Gastroesophageal sphincter (tissue), 4 donors: ENCODE measurements around the gene B3GAT1. TPM values are rescaled to one million over a fixed set of nuclear protein-coding genes. Genes with fewer than 3 reads are reported as not detected.

Source experiments
- ATAC-seq: fragments of 150-250 bp; one replicate; pipeline ENCODE4 v1.9.1; 2016; ENCODE audit warnings: mild to moderate bottlenecking, moderate library complexity
- H3K27ac ChIP-seq, 4 donors: fragments of 200-600 bp; sonication (generic) in 3 of 4; 1 replicate in 3 of 4; 2 replicates in 1 of 4; pipeline ENCODE4 v1.5.1; 2016 to 2019
- H3K27me3 ChIP-seq: fragments of 200-600 bp; sonication (generic); one replicate; pipeline ENCODE4 v1.5.1; 2019
- H3K36me3 ChIP-seq, 2 donors: fragments of 200-600 bp; sonication (generic); one replicate each; pipeline ENCODE4 v1.5.1; 2019; ENCODE audit warnings: control low read depth in 1 of 2
- H3K4me1 ChIP-seq, 3 donors: fragments of 200-600 bp; sonication (generic); 1 replicate in 2 of 3; 2 replicates in 1 of 3; pipeline ENCODE4 v1.5.1; 2016 to 2019; ENCODE audit warnings: control low read depth in 2 of 3
- H3K4me3 ChIP-seq, 2 donors: fragments of 200-600 bp; sonication (generic); one replicate each; pipeline ENCODE4 v1.5.1; 2019; ENCODE audit warnings: mild to moderate bottlenecking in 1 of 2, moderate library complexity in 1 of 2
- H3K9me3 ChIP-seq, 3 donors: fragments of 200-600 bp; sonication (generic); one replicate each; pipeline ENCODE4 v1.5.1; 2017 to 2019; ENCODE audit warnings: control low read depth in 2 of 3
- CTCF ChIP-seq, 4 experiments: fragments of 200-600 bp in 2 of 4; fragments of 450-650 bp in 2 of 4; sonication (generic) in 1 of 4; IDR thresholded peaks; one replicate each; pipeline ENCODE4 v1.5.1; 2017 to 2019; ENCODE audit warnings: antibody characterized with exemption in 4 of 4, mild to moderate bottlenecking in 2 of 4, moderate library complexity in 2 of 4
- EP300 ChIP-seq: sonication (generic); formaldehyde crosslinking; IDR thresholded peaks from one replicate; pipeline ENCODE4 v1.6.1; 2017; ENCODE audit warnings: antibody characterized with exemption, mild to moderate bottlenecking
- POLR2A ChIP-seq, 2 donors: fragments of 450-650 bp; IDR thresholded peaks; one replicate each; pipeline ENCODE4 v1.6.1; 2017; ENCODE audit warnings: antibody characterized with exemption in 2 of 2, mild to moderate bottlenecking in 2 of 2, moderate library complexity in 1 of 2
- POLR2AphosphoS5 ChIP-seq: sonication (generic); formaldehyde crosslinking; IDR thresholded peaks from one replicate; pipeline ENCODE4 v1.6.1; 2017; ENCODE audit warnings: antibody characterized with exemption
- WGBS, 2 donors: methylation state at CpG; one replicate each; pipeline ENCODE4 v1.1.5; 2018; ENCODE audit warnings: low coverage in 1 of 2; 5-methylcytosine and 5-hydroxymethylcytosine counted together
- total RNA-seq, 4 donors: library from RNA; depleted of rRNA; stranded (reverse); fragments of >200 nt; gene quantifications; one replicate each; pipeline ENCODE4 v1.1.0, GENCODE V29; 2016

B3GAT1 gene
- total RNA-seq, result under 1 TPM; 0.08 to 0.52 (median 0.29) TPM

GRCh38 chr11:134412203-134413042 lies at the start of gene B3GAT1:
Gene B3GAT1 (minus strand): TSS chr11:134412242. CDS start chr11:134387659, 24,583 bp downstream.
- H3K27me3 ChIP-seq, result peaks cover 92% of the 10 kb centered on the region
- WGBS, 2 donors, result 0% methylated on average over 2 to 3 of the region's 94 CpGs
- no peaks in the 10 kb centered on the region for H3K36me3 ChIP-seq
- no peak for TF ChIP-seq EP300
- TF ChIP-seq POLR2AphosphoS5, result no peak
- no peak for TF ChIP-seq POLR2A (IDR thresholded peaks at IDR 0.05)
- no peak for TF ChIP-seq CTCF (IDR thresholded peaks at IDR 0.05)
- H3K27ac ChIP-seq, result no peak within 1 kb of the TSS
- peak within 1 kb of the TSS; percentile 15 to 55 for H3K4me3 ChIP-seq
- no peaks in the 10 kb centered on the region for H3K9me3 ChIP-seq
- no peak for ATAC-seq
- H3K4me1 ChIP-seq, result peaks cover 0 to 27% (median 10%) of the 10 kb centered on the region in 3 donors

- Histone ChIP-seq H3K27ac (no peak overlapping the region), H3K9me3 (peaks cover 0 to 16% (median 0%) of the 10 kb centered on the region in 3 donors), H3K27me3 (peaks cover 49% of the 10 kb centered on the region), H3K4me1 (no peaks in the 10 kb centered on the region), H3K36me3 (no peaks in the 10 kb centered on the region), H3K4me3 (no peak overlapping the region)
- 44 to 67% methylated on average over 1 of the region's 1 CpG for WGBS, 2 donors
- ATAC-seq, result no peak
- TF ChIP-seq EP300, result no peak
- no peak for TF ChIP-seq CTCF (IDR thresholded peaks at IDR 0.05)
- no peak for TF ChIP-seq POLR2A (IDR thresholded peaks at IDR 0.05)
- no peak for TF ChIP-seq POLR2AphosphoS5
Observed at GRCh38 chr11:134461621-134462020, 49.6 kb upstream of the B3GAT1 start.

- TF ChIP-seq POLR2A (IDR thresholded peaks at IDR 0.05), result no peak
- TF ChIP-seq CTCF (IDR thresholded peaks at IDR 0.05), result no peak
- TF ChIP-seq EP300, result no peak
- TF ChIP-seq POLR2AphosphoS5, result no peak
- H3K4me3 ChIP-seq, result no peak overlapping the region
- ATAC-seq, result no peak
- 58 to 80% methylated on average over 1 to 2 of the region's 3 CpGs for WGBS, 2 donors
- peaks cover 41% of the 10 kb centered on the region for H3K27me3 ChIP-seq
- H3K4me1 ChIP-seq, result no peaks in the 10 kb centered on the region
- peaks cover 0 to 23% (median 0%) of the 10 kb centered on the region in 3 donors for H3K9me3 ChIP-seq
- no peaks in the 10 kb centered on the region for H3K36me3 ChIP-seq
- no peak overlapping the region for H3K27ac ChIP-seq
Observed at GRCh38 chr11:134460881-134461280, 48.8 kb upstream of the B3GAT1 start.

- ATAC-seq, result no peak
- no peak overlapping the region for H3K4me3 ChIP-seq
- TF ChIP-seq POLR2AphosphoS5 (no peak), POLR2A (IDR thresholded peaks at IDR 0.05) (no peak), EP300 (no peak), CTCF (IDR thresholded peaks at IDR 0.05) (no peak)
- peaks cover 34% of the 10 kb centered on the region for H3K27me3 ChIP-seq
- peaks cover 0 to 25% (median 0%) of the 10 kb centered on the region in 3 donors for H3K9me3 ChIP-seq
- no peaks in the 10 kb centered on the region for H3K4me1 ChIP-seq
- WGBS, 2 donors, result 23 to 38% methylated on average over 2 to 4 of the region's 8 CpGs
- no peaks in the 10 kb centered on the region for H3K36me3 ChIP-seq
- no peak overlapping the region for H3K27ac ChIP-seq
Observed at GRCh38 chr11:134460062-134460561, 48.1 kb upstream of the B3GAT1 start.
